HEK293 (cell line): Measurements from ENCODE around the gene PDHX.

ENCODE experiments used
- CTCF ChIA-PET: fragments of 350-600 bp; formaldehyde crosslinking; extraction: SDS; loops from one replicate; lab custom pipeline; 2021; ENCODE audit warnings: antibody characterized with exemption; lab: Yijun Ruan, JAX
- POLR2A ChIA-PET: fragments of 300-600 bp; formaldehyde crosslinking; extraction: SDS; loops from one replicate; lab custom pipeline; 2020; ENCODE audit warnings: antibody characterized with exemption, inconsistent platforms; lab: Yijun Ruan, JAX
- H3K27ac ChIP-seq: fragments of 200-500 bp; sonication (Bioruptor generic); 2 replicates; pipeline ENCODE4 v1.5.1; 2014; ENCODE audit warnings: low read depth, low read length, control low read depth, inconsistent platforms; ENCODE audit errors: extremely low read depth
- H3K36me3 ChIP-seq, 2 experiments: fragments of 200-500 bp in 1 of 2; sonication (Bioruptor generic) in 1 of 2; 1 replicate in 1 of 2; 2 replicates in 1 of 2; pipeline ENCODE4 v1.5.1; 2014 to 2017; ENCODE audit warnings: inconsistent platforms in 2 of 2, low read length in 2 of 2; ENCODE audit not compliant: control insufficient read depth in 2 of 2, insufficient read depth in 1 of 2
- H3K4me1 ChIP-seq: fragments of 200-500 bp; sonication (Bioruptor generic); 2 replicates; pipeline ENCODE4 v1.5.1; 2014; ENCODE audit warnings: mild to moderate bottlenecking, low read length, inconsistent platforms; ENCODE audit not compliant: control insufficient read depth, insufficient read depth
- H3K4me3 ChIP-seq: 2 replicates; pipeline ENCODE4 v1.5.1; 2011; ENCODE audit warnings: low read depth, mild to moderate bottlenecking, control low read depth, low read length, moderate library complexity
- H3K9me3 ChIP-seq: fragments of 200-500 bp; sonication (Bioruptor generic); 2 replicates; pipeline ENCODE4 v1.5.1; 2014; ENCODE audit warnings: low read depth, low read length, inconsistent platforms; ENCODE audit not compliant: control insufficient read depth, insufficient read depth
- FEZF1 ChIP-seq: fragments of 450-650 bp; formaldehyde crosslinking; IDR thresholded peaks from 2 replicates; pipeline ENCODE4 v1.5.1; 2016; ENCODE audit warnings: missing biosample characterization, missing genetic modification characterization
- GLIS1 ChIP-seq: fragments of 450-650 bp; formaldehyde crosslinking; IDR thresholded peaks from 2 replicates; pipeline ENCODE4 v1.5.1; 2016; ENCODE audit warnings: missing biosample characterization, missing genetic modification characterization
- HOXC10 ChIP-seq: sonication (generic); formaldehyde crosslinking; IDR thresholded peaks from 2 replicates; pipeline ENCODE4 v1.8.1; 2023; ENCODE audit warnings: mild to moderate bottlenecking, missing genetic modification reagents
- HOXD13 ChIP-seq: sonication (generic); formaldehyde crosslinking; IDR thresholded peaks from 2 replicates; pipeline ENCODE4 v1.8.0; 2022; ENCODE audit warnings: missing genetic modification reagents, borderline replicate concordance
- SCRT2 ChIP-seq: fragments of 450-650 bp; formaldehyde crosslinking; IDR thresholded peaks from 2 replicates; pipeline ENCODE4 v1.5.1; 2016; ENCODE audit warnings: missing biosample characterization, missing genetic modification characterization
- ZBTB44 ChIP-seq: fragments of 450-650 bp; IDR thresholded peaks from 2 replicates; pipeline ENCODE4 v1.5.1; 2018; ENCODE audit warnings: missing biosample characterization, mild to moderate bottlenecking, missing genetic modification characterization
- ZIC2 ChIP-seq: fragments of 450-650 bp; formaldehyde crosslinking; IDR thresholded peaks from 2 replicates; pipeline ENCODE4 v1.5.1; 2016; ENCODE audit warnings: missing biosample characterization, missing genetic modification characterization
- ZNF112 ChIP-seq: fragments of 450-650 bp; formaldehyde crosslinking; IDR thresholded peaks from 2 replicates; pipeline ENCODE4 v1.5.0; 2017; ENCODE audit warnings: missing biosample characterization, missing genetic modification characterization
- ZNF214 ChIP-seq: fragments of 450-650 bp; formaldehyde crosslinking; IDR thresholded peaks from 2 replicates; pipeline ENCODE4 v1.5.1; 2017; ENCODE audit warnings: missing biosample characterization, mild to moderate bottlenecking, missing genetic modification characterization, borderline replicate concordance
- ZNF433 ChIP-seq: fragments of 450-650 bp; formaldehyde crosslinking; IDR thresholded peaks from 2 replicates; pipeline ENCODE4 v1.5.1; 2016; ENCODE audit warnings: missing biosample characterization, missing genetic modification characterization, low read depth
- ZNF585B ChIP-seq: fragments of 450-650 bp; formaldehyde crosslinking; IDR thresholded peaks from 2 replicates; pipeline ENCODE4 v1.5.1; 2016; ENCODE audit warnings: missing biosample characterization, missing genetic modification characterization
- ZNF660 ChIP-seq: fragments of 450-650 bp; IDR thresholded peaks from 2 replicates; pipeline ENCODE4 v1.5.1; 2018; ENCODE audit warnings: missing biosample characterization, mild to moderate bottlenecking, missing genetic modification characterization
- ZNF701 ChIP-seq: fragments of 450-650 bp; formaldehyde crosslinking; IDR thresholded peaks from 2 replicates; pipeline ENCODE4 v1.5.1; 2016; ENCODE audit warnings: missing biosample characterization, missing genetic modification characterization
- ZNF776 ChIP-seq: fragments of 450-650 bp; formaldehyde crosslinking; IDR thresholded peaks from 2 replicates; pipeline ENCODE4 v1.5.0; 2017; ENCODE audit warnings: missing biosample characterization, missing genetic modification characterization, borderline replicate concordance
- ZSCAN18 ChIP-seq: fragments of 450-650 bp; formaldehyde crosslinking; IDR thresholded peaks from 2 replicates; pipeline ENCODE4 v1.5.1; 2016; ENCODE audit warnings: missing biosample characterization, missing genetic modification characterization
- TF ChIP-seq, protein P1 (sequence below): fragments of 450-650 bp; formaldehyde crosslinking; IDR thresholded peaks from 2 replicates; pipeline ENCODE4 v1.5.1; 2016; ENCODE audit warnings: missing biosample characterization, missing genetic modification characterization
- TF ChIP-seq, protein P2 (sequence below): fragments of 450-650 bp; formaldehyde crosslinking; IDR thresholded peaks from 2 replicates; pipeline ENCODE4 v1.5.1; 2016; ENCODE audit warnings: missing biosample characterization, missing genetic modification characterization, borderline replicate concordance
- TF ChIP-seq, protein P3 (sequence below): fragments of 450-650 bp; formaldehyde crosslinking; IDR thresholded peaks from 2 replicates; pipeline ENCODE4 v1.5.1; 2016; ENCODE audit warnings: missing biosample characterization, missing genetic modification characterization
- TF ChIP-seq, protein P4 (sequence below): fragments of 450-650 bp; formaldehyde crosslinking; IDR thresholded peaks from 2 replicates; pipeline ENCODE4 v1.5.1; 2016; ENCODE audit warnings: missing biosample characterization, missing genetic modification characterization

Gene PDHX

DNA sequence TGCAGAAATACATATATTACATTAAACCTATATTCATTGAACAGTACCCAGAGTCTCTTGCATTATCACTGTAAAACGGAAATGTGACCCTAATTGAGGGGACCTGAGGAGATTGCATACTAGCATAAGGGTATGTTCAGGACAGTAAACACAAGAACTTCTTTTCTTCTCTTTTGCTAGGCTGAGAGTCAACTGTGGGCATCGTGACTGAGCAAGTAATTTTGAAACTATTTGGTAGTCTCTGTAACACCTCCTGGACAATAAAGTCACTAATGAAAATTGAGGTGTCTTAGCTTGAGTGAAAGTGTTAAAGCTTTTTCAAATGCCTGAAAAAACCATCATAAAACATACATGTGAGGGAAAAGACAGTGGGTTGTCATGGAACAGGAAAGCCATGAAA is 90.9 kb downstream of the PDHX start:
- Histone ChIP-seq H3K27ac (no peak overlapping the region), H3K36me3 (no peaks in the 10 kb centered on the region), H3K4me3 (no peak overlapping the region), H3K9me3 (no peaks in the 10 kb centered on the region), H3K4me1 (0 out of 2 replicates have a peak, but pooled peaks cover 5% of the 10 kb centered on the region)
- TF ChIP-seq ZNF701 (tag by site-specific recombination) (no peak), ZNF112 (no peak), HOXC10 (CRISPR knock-in tag) (no peak), ZNF660 (no peak), ZNF214 (no peak), ZNF585B (no peak), ZNF776 (tag by site-specific recombination) (no peak), ZNF433 (tag by site-specific recombination) (no peak), ZBTB44 (tag by site-specific recombination) (no peak)
- TF ChIP-seq, protein P1, sequence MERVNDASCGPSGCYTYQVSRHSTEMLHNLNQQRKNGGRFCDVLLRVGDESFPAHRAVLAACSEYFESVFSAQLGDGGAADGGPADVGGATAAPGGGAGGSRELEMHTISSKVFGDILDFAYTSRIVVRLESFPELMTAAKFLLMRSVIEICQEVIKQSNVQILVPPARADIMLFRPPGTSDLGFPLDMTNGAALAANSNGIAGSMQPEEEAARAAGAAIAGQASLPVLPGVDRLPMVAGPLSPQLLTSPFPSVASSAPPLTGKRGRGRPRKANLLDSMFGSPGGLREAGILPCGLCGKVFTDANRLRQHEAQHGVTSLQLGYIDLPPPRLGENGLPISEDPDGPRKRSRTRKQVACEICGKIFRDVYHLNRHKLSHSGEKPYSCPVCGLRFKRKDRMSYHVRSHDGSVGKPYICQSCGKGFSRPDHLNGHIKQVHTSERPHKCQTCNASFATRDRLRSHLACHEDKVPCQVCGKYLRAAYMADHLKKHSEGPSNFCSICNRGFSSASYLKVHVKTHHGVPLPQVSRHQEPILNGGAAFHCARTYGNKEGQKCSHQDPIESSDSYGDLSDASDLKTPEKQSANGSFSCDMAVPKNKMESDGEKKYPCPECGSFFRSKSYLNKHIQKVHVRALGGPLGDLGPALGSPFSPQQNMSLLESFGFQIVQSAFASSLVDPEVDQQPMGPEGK (tag by site-specific recombination), result no peak
- TF ChIP-seq, protein P2, sequence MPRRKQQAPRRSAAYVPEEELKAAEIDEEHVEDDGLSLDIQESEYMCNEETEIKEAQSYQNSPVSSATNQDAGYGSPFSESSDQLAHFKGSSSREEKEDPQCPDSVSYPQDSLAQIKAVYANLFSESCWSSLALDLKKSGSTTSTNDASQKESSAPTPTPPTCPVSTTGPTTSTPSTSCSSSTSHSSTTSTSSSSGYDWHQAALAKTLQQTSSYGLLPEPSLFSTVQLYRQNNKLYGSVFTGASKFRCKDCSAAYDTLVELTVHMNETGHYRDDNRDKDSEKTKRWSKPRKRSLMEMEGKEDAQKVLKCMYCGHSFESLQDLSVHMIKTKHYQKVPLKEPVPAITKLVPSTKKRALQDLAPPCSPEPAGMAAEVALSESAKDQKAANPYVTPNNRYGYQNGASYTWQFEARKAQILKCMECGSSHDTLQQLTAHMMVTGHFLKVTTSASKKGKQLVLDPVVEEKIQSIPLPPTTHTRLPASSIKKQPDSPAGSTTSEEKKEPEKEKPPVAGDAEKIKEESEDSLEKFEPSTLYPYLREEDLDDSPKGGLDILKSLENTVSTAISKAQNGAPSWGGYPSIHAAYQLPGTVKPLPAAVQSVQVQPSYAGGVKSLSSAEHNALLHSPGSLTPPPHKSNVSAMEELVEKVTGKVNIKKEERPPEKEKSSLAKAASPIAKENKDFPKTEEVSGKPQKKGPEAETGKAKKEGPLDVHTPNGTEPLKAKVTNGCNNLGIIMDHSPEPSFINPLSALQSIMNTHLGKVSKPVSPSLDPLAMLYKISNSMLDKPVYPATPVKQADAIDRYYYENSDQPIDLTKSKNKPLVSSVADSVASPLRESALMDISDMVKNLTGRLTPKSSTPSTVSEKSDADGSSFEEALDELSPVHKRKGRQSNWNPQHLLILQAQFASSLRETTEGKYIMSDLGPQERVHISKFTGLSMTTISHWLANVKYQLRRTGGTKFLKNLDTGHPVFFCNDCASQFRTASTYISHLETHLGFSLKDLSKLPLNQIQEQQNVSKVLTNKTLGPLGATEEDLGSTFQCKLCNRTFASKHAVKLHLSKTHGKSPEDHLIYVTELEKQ, result no peak
- TF ChIP-seq, protein P3, sequence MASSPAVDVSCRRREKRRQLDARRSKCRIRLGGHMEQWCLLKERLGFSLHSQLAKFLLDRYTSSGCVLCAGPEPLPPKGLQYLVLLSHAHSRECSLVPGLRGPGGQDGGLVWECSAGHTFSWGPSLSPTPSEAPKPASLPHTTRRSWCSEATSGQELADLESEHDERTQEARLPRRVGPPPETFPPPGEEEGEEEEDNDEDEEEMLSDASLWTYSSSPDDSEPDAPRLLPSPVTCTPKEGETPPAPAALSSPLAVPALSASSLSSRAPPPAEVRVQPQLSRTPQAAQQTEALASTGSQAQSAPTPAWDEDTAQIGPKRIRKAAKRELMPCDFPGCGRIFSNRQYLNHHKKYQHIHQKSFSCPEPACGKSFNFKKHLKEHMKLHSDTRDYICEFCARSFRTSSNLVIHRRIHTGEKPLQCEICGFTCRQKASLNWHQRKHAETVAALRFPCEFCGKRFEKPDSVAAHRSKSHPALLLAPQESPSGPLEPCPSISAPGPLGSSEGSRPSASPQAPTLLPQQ, result no peak
- ChIA-PET CTCF (interaction anchor here (0.7 kb wide), 2 partner anchors 49 to 147 kb away, joined by 3 read pairs; no protein-coding TSS in a partner anchor), POLR2A (no interaction called here)

DNA sequence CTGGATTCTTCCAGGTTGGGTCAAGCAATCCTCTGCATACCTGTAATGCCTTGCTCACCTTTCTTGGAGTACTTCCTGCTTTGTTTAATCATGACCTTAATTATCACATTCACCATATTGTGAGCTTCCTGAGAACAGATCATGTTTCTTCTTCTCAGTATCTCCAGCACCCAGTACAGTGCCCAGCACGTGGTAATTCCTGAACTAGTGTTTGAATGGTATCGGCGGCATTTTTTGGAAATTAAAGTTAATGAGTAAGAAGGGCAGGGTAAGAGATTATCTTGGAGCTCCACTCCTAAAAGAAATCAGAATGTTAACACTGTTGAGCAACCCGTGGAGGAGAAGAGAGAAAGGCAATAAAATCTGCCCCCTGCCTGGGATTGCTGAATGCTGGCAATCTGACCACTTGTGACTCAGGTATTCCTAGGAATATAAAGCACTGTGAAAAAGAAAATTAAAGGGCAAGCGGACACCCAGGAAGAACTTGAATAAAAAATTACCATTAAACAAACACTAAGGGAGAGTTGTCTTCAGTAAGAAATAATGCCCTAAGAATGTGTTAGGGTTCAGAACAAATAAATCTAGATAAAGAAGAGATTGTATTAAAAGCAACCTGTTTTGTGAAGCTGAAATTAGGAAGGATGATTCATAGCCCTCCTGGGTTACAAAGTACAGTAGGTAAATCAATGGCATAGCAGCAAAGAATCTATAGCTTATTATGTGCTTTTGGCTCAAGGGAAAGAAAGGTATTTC is 92.9 kb downstream of the PDHX start:
- TF ChIP-seq, protein P4, sequence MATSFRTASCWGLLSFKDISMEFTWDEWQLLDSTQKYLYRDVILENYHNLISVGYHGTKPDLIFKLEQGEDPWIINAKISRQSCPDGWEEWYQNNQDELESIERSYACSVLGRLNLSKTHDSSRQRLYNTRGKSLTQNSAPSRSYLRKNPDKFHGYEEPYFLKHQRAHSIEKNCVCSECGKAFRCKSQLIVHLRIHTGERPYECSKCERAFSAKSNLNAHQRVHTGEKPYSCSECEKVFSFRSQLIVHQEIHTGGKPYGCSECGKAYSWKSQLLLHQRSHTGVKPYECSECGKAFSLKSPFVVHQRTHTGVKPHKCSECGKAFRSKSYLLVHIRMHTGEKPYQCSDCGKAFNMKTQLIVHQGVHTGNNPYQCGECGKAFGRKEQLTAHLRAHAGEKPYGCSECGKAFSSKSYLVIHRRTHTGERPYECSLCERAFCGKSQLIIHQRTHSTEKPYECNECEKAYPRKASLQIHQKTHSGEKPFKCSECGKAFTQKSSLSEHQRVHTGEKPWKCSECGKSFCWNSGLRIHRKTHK (tag by site-specific recombination), result no peak
- TF ChIP-seq ZIC2 (tag by site-specific recombination), result peak; percentile 39; the same call in 1 of the 2 replicates
- no peak for TF ChIP-seq HOXD13
- TF ChIP-seq GLIS1 (tag by site-specific recombination), result peak; percentile 80
- no peak for TF ChIP-seq ZSCAN18 (tag by site-specific recombination)
- TF ChIP-seq FEZF1 (tag by site-specific recombination), result peak; percentile 38; the same call in 1 of the 2 replicates
- TF ChIP-seq SCRT2 (tag by site-specific recombination), result peak; percentile 55; the same call in 1 of the 2 replicates
- TF ChIP-seq, all 188 proteins: peak for 4
- POLR2A ChIA-PET, result interaction anchor here (1.4 kb wide), 1 partner anchor 21 kb away, joined by 7 read pairs; no protein-coding TSS in a partner anchor

More for the DNA sequence above, 92.9 kb downstream of the PDHX start:
- H3K4me1 ChIP-seq, result 0 out of 2 replicates have a peak, but pooled peaks cover 5% of the 10 kb centered on the region
- no peaks in the 10 kb centered on the region for H3K36me3 ChIP-seq
- no peak overlapping the region for H3K27ac ChIP-seq
- no peaks in the 10 kb centered on the region for H3K9me3 ChIP-seq
- CTCF ChIA-PET, result interaction anchor here (0.6 to 1.4 kb wide), 6 partner anchors 36 to 803 kb away, joined by 3 to 4 read pairs (median 3); no protein-coding TSS in a partner anchor
- no peak overlapping the region for H3K4me3 ChIP-seq
